ENCODE measurements around the gene SLC38A2.
"Not testable (repeated sequence)": the region's sequence is repeated elsewhere in the genome, so short reads cannot be mapped to it uniquely, and the experiment has no call there.

SLC38A2 gene

DNA sequence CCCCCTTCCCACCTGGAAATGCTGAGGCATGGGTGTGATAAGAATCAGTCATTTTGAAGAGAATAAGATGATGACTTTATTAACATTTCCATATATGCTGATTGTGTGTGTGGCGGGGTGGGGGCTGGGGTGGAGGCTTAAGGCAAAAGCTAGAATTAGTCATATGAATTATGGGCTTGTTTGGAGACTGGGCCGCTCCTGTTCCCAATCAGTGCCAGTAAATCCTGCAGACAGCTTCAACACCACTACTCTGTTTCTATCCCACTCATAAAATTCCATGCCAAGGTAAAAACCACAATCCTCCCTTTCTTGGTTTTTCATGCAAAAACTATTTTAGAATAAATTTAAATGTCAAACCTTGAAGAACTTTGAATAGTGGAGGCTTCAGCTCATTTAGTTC lies 29.9 kb upstream of the SLC38A2 start:
- Histone ChIP-seq H3K4me3 (ENCODE audit: low read depth in 1 of 2, low read length in 1 of 2) (no peak overlapping the region), H3K4me1 (ENCODE audit: control insufficient read depth in 1 of 2, insufficient read depth in 1 of 2, low read depth in 1 of 2, low read length in 1 of 2) (no peaks in the 10 kb centered on the region), H3K9me3 (no peaks in the 10 kb centered on the region), H3K36me3 (no peaks in the 10 kb centered on the region), H3K27ac (no peak overlapping the region), H3K27me3 (no peaks in the 10 kb centered on the region)
- TF ChIP-seq, protein P1, sequence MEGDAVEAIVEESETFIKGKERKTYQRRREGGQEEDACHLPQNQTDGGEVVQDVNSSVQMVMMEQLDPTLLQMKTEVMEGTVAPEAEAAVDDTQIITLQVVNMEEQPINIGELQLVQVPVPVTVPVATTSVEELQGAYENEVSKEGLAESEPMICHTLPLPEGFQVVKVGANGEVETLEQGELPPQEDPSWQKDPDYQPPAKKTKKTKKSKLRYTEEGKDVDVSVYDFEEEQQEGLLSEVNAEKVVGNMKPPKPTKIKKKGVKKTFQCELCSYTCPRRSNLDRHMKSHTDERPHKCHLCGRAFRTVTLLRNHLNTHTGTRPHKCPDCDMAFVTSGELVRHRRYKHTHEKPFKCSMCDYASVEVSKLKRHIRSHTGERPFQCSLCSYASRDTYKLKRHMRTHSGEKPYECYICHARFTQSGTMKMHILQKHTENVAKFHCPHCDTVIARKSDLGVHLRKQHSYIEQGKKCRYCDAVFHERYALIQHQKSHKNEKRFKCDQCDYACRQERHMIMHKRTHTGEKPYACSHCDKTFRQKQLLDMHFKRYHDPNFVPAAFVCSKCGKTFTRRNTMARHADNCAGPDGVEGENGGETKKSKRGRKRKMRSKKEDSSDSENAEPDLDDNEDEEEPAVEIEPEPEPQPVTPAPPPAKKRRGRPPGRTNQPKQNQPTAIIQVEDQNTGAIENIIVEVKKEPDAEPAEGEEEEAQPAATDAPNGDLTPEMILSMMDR (IDR thresholded peaks at IDR 0.05): no peak

DNA sequence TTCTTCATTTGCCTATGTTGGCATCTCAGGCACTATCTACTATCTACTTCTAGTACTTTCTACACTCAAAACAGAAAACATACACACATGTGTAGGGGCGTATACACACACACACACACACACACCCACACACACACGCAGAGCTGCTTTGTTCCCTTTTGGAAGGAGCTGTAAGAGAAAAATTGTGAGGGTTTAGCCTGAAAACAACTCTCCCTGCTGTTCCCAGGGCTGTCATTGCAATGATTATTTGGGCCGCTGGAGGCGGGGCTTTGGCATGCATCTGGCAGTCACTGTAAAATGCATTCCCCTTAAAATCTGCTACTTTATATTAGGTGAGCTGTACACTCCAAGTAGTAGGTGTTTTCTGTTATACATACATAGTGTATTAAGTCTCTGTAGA lies 29.1 kb upstream of the SLC38A2 start:
- H3K4me3 ChIP-seq (ENCODE audit: low read depth in 1 of 2, low read length in 1 of 2): no peak overlapping the region
- H3K9me3 ChIP-seq: no peaks in the 10 kb centered on the region
- H3K4me1 ChIP-seq (ENCODE audit: control insufficient read depth in 1 of 2, insufficient read depth in 1 of 2, low read depth in 1 of 2, low read length in 1 of 2): no peaks in the 10 kb centered on the region
- H3K27ac ChIP-seq: no peak overlapping the region
- TF ChIP-seq, protein P1 (IDR thresholded peaks at IDR 0.05): no peak
- H3K27me3 ChIP-seq: no peaks in the 10 kb centered on the region
- H3K36me3 ChIP-seq: no peaks in the 10 kb centered on the region

DNA sequence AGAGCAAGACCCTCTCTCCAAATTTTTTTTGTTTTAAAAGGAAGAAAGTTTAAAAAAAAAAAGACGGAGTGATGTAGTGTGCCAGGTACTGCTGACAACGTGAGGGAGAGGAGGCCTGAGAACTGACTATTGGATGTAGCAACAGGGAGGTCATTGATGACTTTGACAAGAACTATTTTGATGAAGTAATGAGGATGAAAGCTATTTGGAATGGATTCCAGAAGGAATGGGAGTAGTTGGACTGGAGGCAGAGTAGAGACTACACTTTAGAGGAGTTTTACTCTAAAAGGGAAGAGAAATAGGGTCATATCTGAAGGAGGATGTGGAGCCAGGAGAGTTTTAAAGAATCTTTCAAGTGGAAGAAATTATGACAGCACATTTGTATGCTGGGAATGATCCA lies 27.8 kb upstream of the SLC38A2 start:
- no peaks in the 10 kb centered on the region for H3K4me1 ChIP-seq (ENCODE audit: control insufficient read depth in 1 of 2, insufficient read depth in 1 of 2, low read depth in 1 of 2, low read length in 1 of 2)
- TF ChIP-seq, protein P1 (IDR thresholded peaks at IDR 0.05): no peak
- no peaks in the 10 kb centered on the region for H3K9me3 ChIP-seq
- H3K4me3 ChIP-seq (ENCODE audit: low read depth in 1 of 2, low read length in 1 of 2): no peak overlapping the region
- H3K36me3 ChIP-seq: no peaks in the 10 kb centered on the region
- H3K27ac ChIP-seq: no peak overlapping the region
- H3K27me3 ChIP-seq: no peaks in the 10 kb centered on the region

DNA sequence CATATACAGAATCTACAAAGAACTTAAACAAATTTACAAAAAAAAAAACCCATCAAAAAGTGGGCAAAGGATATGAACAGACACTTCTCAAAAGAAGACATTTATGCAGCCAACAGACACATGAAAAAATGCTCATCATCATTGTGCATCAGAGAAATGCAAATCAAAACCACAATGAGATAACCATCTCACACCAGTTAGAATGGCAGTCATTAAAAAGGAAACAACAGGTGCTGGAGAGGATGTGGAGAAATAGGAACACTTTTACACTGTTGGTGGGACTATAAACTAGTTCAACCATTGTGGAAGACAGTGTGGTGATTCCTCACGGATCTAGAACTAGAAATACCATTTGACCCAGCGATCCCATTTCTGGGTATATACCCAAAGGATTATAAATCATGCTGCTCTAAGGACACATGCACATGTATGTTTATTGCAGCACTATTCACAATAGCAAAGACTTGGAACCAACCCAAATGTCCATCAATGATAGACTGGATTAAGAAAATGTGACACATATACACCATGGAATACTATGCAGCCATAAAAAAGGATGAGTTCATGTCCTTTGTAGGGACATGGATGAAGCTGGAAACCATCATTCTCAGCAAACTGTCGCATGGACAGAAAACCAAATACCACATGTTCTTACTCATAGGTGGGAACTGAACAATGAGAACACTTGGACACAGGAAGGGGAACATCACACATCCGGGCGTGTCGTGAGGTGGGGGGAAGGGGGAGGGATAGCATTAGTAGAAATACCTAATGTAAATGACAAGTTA lies 27.1 kb upstream of the SLC38A2 start:
- not testable (repeated sequence) for H3K4me1 ChIP-seq (ENCODE audit: control insufficient read depth in 1 of 2, insufficient read depth in 1 of 2, low read depth in 1 of 2, low read length in 1 of 2); H3K4me3 ChIP-seq (ENCODE audit: low read depth in 1 of 2, low read length in 1 of 2); H3K9me3 ChIP-seq; H3K27me3 ChIP-seq; H3K27ac ChIP-seq; H3K36me3 ChIP-seq

DNA sequence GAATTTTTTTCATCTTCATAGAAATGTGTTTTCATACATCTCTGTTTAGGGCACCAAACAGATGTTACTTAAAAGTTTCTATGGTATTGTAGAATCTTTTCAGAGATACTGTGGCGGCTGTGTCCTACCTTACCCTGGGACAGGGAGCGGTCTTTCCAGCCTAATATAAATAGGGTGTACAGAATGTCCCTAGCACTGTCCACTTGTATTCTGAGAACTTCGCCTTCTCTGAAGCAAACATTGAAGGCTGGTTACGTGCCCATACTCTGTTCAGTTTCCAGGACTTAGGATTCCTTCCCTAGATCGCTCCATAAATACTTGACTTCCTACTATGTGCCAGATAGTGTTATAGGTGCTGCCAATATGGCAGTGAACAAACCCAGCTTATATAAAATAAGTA lies 24.3 kb upstream of the SLC38A2 start:
- no peaks in the 10 kb centered on the region for H3K36me3 ChIP-seq
- TF ChIP-seq, protein P1 (IDR thresholded peaks at IDR 0.05): no peak

DNA sequence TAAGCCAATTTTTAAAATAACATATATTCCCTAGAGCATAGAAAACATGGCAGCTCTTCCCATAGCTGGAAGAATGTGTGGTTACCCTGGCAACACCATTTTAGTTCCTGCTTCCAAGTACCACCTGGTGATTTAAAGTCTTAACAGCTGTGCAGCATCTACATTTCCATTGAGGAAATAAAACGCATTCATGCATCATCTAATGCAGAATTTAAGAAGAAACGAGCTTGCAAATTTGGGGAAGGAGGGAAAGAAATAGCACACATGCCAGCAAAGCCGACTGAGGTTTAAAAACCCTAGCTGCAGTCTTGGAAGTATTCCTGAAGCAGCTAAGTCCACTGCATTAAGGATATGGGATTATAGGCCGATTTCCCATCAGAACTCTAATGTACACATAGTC lies 22.8 kb upstream of the SLC38A2 start:
- Histone ChIP-seq H3K36me3 (peaks cover 7% of the 10 kb centered on the region), H3K4me3 (ENCODE audit: low read depth in 1 of 2, low read length in 1 of 2) (no peak overlapping the region), H3K27ac (no peak overlapping the region), H3K4me1 (ENCODE audit: control insufficient read depth in 1 of 2, insufficient read depth in 1 of 2, low read depth in 1 of 2, low read length in 1 of 2) (no peaks in the 10 kb centered on the region), H3K9me3 (no peaks in the 10 kb centered on the region), H3K27me3 (no peaks in the 10 kb centered on the region)
- TF ChIP-seq, protein P1 (IDR thresholded peaks at IDR 0.05): no peak

More for the DNA sequence above, 24.3 kb upstream of the SLC38A2 start:
- no peak overlapping the region for H3K27ac ChIP-seq
- H3K4me3 ChIP-seq (ENCODE audit: low read depth in 1 of 2, low read length in 1 of 2): no peak overlapping the region
- no peaks in the 10 kb centered on the region for H3K4me1 ChIP-seq (ENCODE audit: control insufficient read depth in 1 of 2, insufficient read depth in 1 of 2, low read depth in 1 of 2, low read length in 1 of 2)
- no peaks in the 10 kb centered on the region for H3K27me3 ChIP-seq
- no peaks in the 10 kb centered on the region for H3K9me3 ChIP-seq
